22Rv1 (cell line): Measurements from ENCODE around the gene OR2T6.

Experiments used
- H3K27ac ChIP-seq: fragments of 450-650 bp; 2 replicates; pipeline ENCODE4 v1.5.1; 2017
- CTCF ChIP-seq: fragments of 450-650 bp; IDR thresholded peaks from 2 replicates; pipeline ENCODE4 v1.5.1; 2017; ENCODE audit warnings: mild to moderate bottlenecking
- ZFX ChIP-seq: fragments of 450-650 bp; IDR thresholded peaks from 2 replicates; pipeline ENCODE4 v1.6.1; 2017; ENCODE audit warnings: antibody characterized with exemption, borderline replicate concordance

The OR2T6 gene

GRCh38 chr1:248373761-248374160 lies 1.8 kb upstream of the OR2T6 start:
- H3K27ac ChIP-seq = no peak overlapping the region
- TF ChIP-seq ZFX = no peak
- no peak for TF ChIP-seq CTCF

GRCh38 chr1:248376916-248377315 lies 1.4 kb downstream of the OR2T6 start:
- H3K27ac ChIP-seq = no peak overlapping the region
- no peak for TF ChIP-seq CTCF
- TF ChIP-seq ZFX = no peak

- H3K27ac ChIP-seq = no peak overlapping the region
- TF ChIP-seq CTCF (no peak), ZFX (no peak)
Observed at GRCh38 chr1:248380854-248381253, 5.3 kb downstream of the OR2T6 start.

- no peak overlapping the region for H3K27ac ChIP-seq
- no peak for TF ChIP-seq CTCF
- TF ChIP-seq ZFX = no peak
Observed at GRCh38 chr1:248388426-248388825, 12.9 kb downstream of the OR2T6 start.

GRCh38 chr1:248393050-248393449 lies 17.5 kb downstream of the OR2T6 start:
- TF ChIP-seq ZFX (no peak), CTCF (no peak)
- no peak overlapping the region for H3K27ac ChIP-seq

- H3K27ac ChIP-seq = no peak within 1 kb of the TSS
- no peak for TF ChIP-seq CTCF
- no peak for TF ChIP-seq ZFX
Observed at GRCh38 chr1:248402748-248403147, 27.2 kb downstream of the OR2T6 start, which contains the start of gene OR2T1. Gene OR2T1 (plus strand): TSS chr1:248403048. CDS start chr1:248406148, 3,100 bp downstream.

- no peak overlapping the region for H3K27ac ChIP-seq
- TF ChIP-seq ZFX (no peak), CTCF (no peak)
Observed at GRCh38 chr1:248404024-248404423, 28.5 kb downstream of the OR2T6 start.
